Urothelium cell line (cell line): ENCODE measurements around the gene MRPL55.

Source experiments
- DNase-seq: peaks from one replicate; pipeline ENCODE4 v3.0.0; 2011; ENCODE audit warnings: low spot score, mixed read lengths
- FAIRE-seq: peaks from 2 replicates; lab custom pipeline; 2011; peaks lifted over from hg19 to GRCh38; lab: Jason Lieb, UNC

The MRPL55 gene

GRCh38 chr1:228060458-228061190, 48.5 kb downstream of the MRPL55 start:
- FAIRE-seq (no peak), DNase-seq (no peak)

DNA sequence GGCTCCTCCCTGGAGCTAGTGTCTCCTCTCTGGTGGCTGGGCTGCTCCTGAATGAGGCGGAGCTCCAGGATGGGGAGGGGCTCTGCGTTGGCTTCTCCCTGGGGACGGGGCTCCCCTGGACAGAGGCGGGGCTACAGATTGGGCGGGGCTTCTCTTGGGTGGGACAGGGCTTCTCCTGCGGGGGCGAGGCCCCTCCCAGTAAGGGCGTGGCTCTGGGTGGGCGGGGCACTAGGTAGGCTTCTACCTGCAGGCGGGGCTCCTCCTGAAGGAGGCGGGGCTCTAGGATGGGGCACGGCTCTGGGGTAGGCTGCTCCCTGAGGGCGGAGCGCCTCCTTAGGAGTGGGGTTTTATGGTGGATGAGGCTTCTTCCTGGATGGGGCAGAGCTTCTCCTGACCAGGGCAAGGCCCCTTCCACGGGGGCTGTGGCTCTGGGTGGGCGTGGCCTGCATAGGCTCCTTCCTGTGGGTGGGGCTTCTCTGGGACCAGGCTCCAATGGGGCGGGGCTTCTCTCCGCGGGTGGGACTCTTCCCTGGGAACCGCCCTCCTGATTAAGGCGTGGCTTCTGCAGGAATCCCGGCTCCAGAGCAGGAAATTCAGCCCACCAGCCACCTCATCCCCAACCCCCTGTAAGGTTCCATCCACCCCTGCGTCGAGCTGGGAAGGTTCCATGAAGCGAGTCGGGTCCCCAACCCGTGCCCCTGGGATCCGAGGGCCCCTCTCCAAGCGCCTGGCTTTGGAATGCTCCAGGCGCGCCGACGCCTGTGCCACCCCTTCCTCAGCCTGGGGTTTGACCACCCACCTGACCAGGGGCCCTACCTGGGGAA, 49.3 kb downstream of the MRPL55 start:
- DNase-seq = no peak
- no peak for FAIRE-seq

DNA sequence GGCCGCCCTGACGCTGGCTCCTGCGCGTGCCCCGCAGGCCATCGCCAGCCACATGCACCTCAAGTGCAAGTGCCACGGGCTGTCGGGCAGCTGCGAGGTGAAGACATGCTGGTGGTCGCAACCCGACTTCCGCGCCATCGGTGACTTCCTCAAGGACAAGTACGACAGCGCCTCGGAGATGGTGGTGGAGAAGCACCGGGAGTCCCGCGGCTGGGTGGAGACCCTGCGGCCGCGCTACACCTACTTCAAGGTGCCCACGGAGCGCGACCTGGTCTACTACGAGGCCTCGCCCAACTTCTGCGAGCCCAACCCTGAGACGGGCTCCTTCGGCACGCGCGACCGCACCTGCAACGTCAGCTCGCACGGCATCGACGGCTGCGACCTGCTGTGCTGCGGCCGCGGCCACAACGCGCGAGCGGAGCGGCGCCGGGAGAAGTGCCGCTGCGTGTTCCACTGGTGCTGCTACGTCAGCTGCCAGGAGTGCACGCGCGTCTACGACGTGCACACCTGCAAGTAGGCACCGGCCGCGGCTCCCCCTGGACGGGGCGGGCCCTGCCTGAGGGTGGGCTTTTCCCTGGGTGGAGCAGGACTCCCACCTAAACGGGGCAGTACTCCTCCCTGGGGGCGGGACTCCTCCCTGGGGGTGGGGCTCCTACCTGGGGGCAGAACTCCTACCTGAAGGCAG, 50.0 kb downstream of the MRPL55 start:
- DNase-seq (no peak), FAIRE-seq (no peak)

- FAIRE-seq (no peak), DNase-seq (no peak)
Observed at GRCh38 chr1:228058172-228058948, 50.7 kb downstream of the MRPL55 start.
